HCT116 (cell line): ENCODE measurements around the gene FAM110D. TPM values are rescaled to one million over a fixed set of nuclear protein-coding genes. Genes with fewer than 3 reads are reported as not detected.
A peak's percentile ranks its signal among the peaks of the same experiment; 100 is the strongest.

ENCODE experiments used
- ATAC-seq: fragments of 200-7000 bp; cut with Tn5 transposase; 2 replicates; pipeline ENCODE4 v1.9.1; 2020; ENCODE audit warnings: mild to moderate bottlenecking, moderate library complexity
- BruUV-seq: library from RNA; stranded (reverse); fragments of 400-500 nt; replicated peaks from 2 replicates; lab custom pipeline; 2021; lab: Mats Ljungman, UMichigan
- CTCF ChIA-PET: fragments of 300-600 bp; sonication (Branson Sonifier 250); formaldehyde crosslinking; loops from one replicate; lab custom pipeline; 2021; ENCODE audit warnings: antibody characterized with exemption; lab: Charles Lee
- POLR2A ChIA-PET: fragments of 300-600, 350-600 bp; sonication (Branson Sonifier 250); formaldehyde crosslinking; loops from one replicate; lab custom pipeline; 2021; ENCODE audit warnings: antibody characterized with exemption; lab: Charles Lee
- RAD21 ChIA-PET, 2 experiments: fragments of 300-600 bp; sonication (Branson Sonifier 250); formaldehyde crosslinking; loops; one replicate each; lab custom pipeline; 2023; ENCODE audit warnings: low total read pairs in 2 of 2; ENCODE audit not compliant: uncharacterized antibody in 2 of 2, unreplicated experiment in 2 of 2, low non-redundant PET in 1 of 2; lab: Charles Lee
- DNase-seq: peaks from one replicate; pipeline ENCODE4 v3.0.0-alpha.2; 2010; ENCODE audit warnings: low read depth, low spot score
- H2AFZ ChIP-seq: fragments of 200-600 bp; shearing (Covaris generic), sonication (generic); 2 replicates; pipeline ENCODE4 v1.6.1; 2017; ENCODE audit warnings: low read depth, mixed run types, mixed read lengths, antibody characterized with exemption, low read length; ENCODE audit not compliant: poor library complexity, severe bottlenecking
- H3K27ac ChIP-seq: 2 replicates; pipeline ENCODE4 v1.5.1; 2012; ENCODE audit warnings: low read depth, low read length
- H3K27me3 ChIP-seq: fragments of 200-600 bp; sonication (generic); 2 replicates; pipeline ENCODE4 v1.6.1; 2016; ENCODE audit warnings: mixed run types, low read length, mixed read lengths; ENCODE audit not compliant: insufficient read depth
- H3K36me3 ChIP-seq, 2 experiments: fragments of 200-500 bp in 1 of 2; fragments of 200-600 bp in 1 of 2; sonication (Bioruptor generic) in 1 of 2; sonication (generic) in 1 of 2; 2 replicates each; pipeline versions ENCODE4 v1.5.1 to v1.6.1; 2014 to 2016; ENCODE audit warnings: low read length in 2 of 2, inconsistent platforms in 1 of 2, mixed read lengths in 1 of 2, mixed run types in 1 of 2; ENCODE audit not compliant: insufficient read depth in 2 of 2, control insufficient read depth in 1 of 2
- H3K4me1 ChIP-seq, 2 experiments: fragments of 200-600 bp in 1 of 2; sonication (generic) in 1 of 2; 2 replicates each; pipeline versions ENCODE4 v1.5.1 to v1.6.1; 2012 to 2017; ENCODE audit warnings: low read length in 2 of 2, inconsistent platforms in 1 of 2, mild to moderate bottlenecking in 1 of 2, mixed read lengths in 1 of 2, mixed run types in 1 of 2, moderate library complexity in 1 of 2; ENCODE audit not compliant: insufficient read depth in 2 of 2, control insufficient read depth in 1 of 2
- H3K4me2 ChIP-seq: fragments of 200-600 bp; sonication (generic); 2 replicates; pipeline ENCODE4 v1.6.1; 2017; ENCODE audit warnings: mixed run types, low read length, mixed read lengths
- H3K4me3 ChIP-seq, 2 experiments: fragments of 200-600 bp in 1 of 2; sonication (generic) in 1 of 2; replicated peaks in 1 of 2; 2 replicates each; pipeline ENCODE4 v1.5.1; 2011 to 2016; ENCODE audit warnings: low read length in 2 of 2, control low read depth in 1 of 2, low read depth in 1 of 2, mild to moderate bottlenecking in 1 of 2, mixed read lengths in 1 of 2, mixed run types in 1 of 2
- H3K79me2 ChIP-seq: fragments of 200-600 bp; sonication (generic); 2 replicates; pipeline ENCODE4 v1.6.1; 2017; ENCODE audit warnings: mild to moderate bottlenecking, mixed run types, low read length, moderate library complexity, mixed read lengths; ENCODE audit not compliant: insufficient read depth
- H3K9ac ChIP-seq: fragments of 200-600 bp; sonication (generic); 2 replicates; pipeline ENCODE4 v1.6.1; 2016; ENCODE audit warnings: low read length, mixed read lengths
- H3K9me2 ChIP-seq: fragments of 200-600 bp; sonication (generic), shearing (Covaris generic); 2 replicates; pipeline ENCODE4 v1.6.1; 2017; ENCODE audit warnings: mixed run types, mild to moderate bottlenecking, moderate library complexity; ENCODE audit not compliant: insufficient read depth
- H3K9me3 ChIP-seq, 2 experiments: fragments of 200-500 bp in 1 of 2; fragments of 200-600 bp in 1 of 2; sonication (Bioruptor generic) in 1 of 2; sonication (generic) in 1 of 2; 2 replicates each; pipeline ENCODE4 v1.6.1; 2014 to 2017; ENCODE audit warnings: low read length in 2 of 2, mixed read lengths in 2 of 2, inconsistent platforms in 1 of 2, low read depth in 1 of 2, mild to moderate bottlenecking in 1 of 2, mixed run types in 1 of 2, moderate library complexity in 1 of 2; ENCODE audit not compliant: control insufficient read depth in 1 of 2, insufficient read depth in 1 of 2
- H4K20me1 ChIP-seq: fragments of 200-600 bp; sonication (generic), shearing (Covaris generic); 2 replicates; pipeline ENCODE4 v1.6.1; 2017; ENCODE audit warnings: mixed run types, mild to moderate bottlenecking, moderate library complexity; ENCODE audit not compliant: insufficient read depth
- CBX3 ChIP-seq: IDR thresholded peaks from 2 replicates; pipeline ENCODE4 v1.6.1; 2012; ENCODE audit warnings: low read depth
- EGR1 ChIP-seq: IDR thresholded peaks from 2 replicates; pipeline ENCODE4 v1.6.1; 2012; ENCODE audit warnings: low read depth
- EZH2phosphoT487 ChIP-seq: fragments of 200-600 bp; IDR thresholded peaks from 2 replicates; pipeline ENCODE4 v1.6.1; 2018; ENCODE audit warnings: antibody characterized with exemption, borderline replicate concordance
- POLR2A ChIP-seq: IDR thresholded peaks from 2 replicates; pipeline ENCODE4 v1.7.0; 2011; ENCODE audit warnings: borderline replicate concordance; ENCODE audit not compliant: insufficient read depth, insufficient read length; ENCODE audit errors: extremely low read depth
- POLR2AphosphoS5 ChIP-seq: IDR thresholded peaks from 2 replicates; pipeline ENCODE4 v1.6.1; 2011; ENCODE audit warnings: mild to moderate bottlenecking, low read depth, low read length, moderate library complexity
- RAD21 ChIP-seq: IDR thresholded peaks from 2 replicates; pipeline ENCODE4 v1.6.1; 2012; ENCODE audit warnings: low read depth, mild to moderate bottlenecking
- TCF7L2 ChIP-seq: IDR thresholded peaks from 2 replicates; pipeline ENCODE4 v1.7.0; 2011; ENCODE audit warnings: borderline replicate concordance, inconsistent platforms; ENCODE audit not compliant: insufficient read depth, insufficient read length; ENCODE audit errors: extremely low read depth
- intact Hi-C: fragments of 100-400 bp; cut with micrococcal nuclease; formaldehyde crosslinking; loops from 2 replicates; pipeline ENCODE4 v1.10.0; 2022
- total RNA-seq: library from RNA; stranded (reverse); gene quantifications from one replicate; pipeline ENCODE4 v1.2.1, GENCODE V29; 2021; ENCODE audit not compliant: unreplicated experiment

Gene FAM110D
- total RNA-seq, 1 experiment from 2014 or later: 0.34 TPM

DNA sequence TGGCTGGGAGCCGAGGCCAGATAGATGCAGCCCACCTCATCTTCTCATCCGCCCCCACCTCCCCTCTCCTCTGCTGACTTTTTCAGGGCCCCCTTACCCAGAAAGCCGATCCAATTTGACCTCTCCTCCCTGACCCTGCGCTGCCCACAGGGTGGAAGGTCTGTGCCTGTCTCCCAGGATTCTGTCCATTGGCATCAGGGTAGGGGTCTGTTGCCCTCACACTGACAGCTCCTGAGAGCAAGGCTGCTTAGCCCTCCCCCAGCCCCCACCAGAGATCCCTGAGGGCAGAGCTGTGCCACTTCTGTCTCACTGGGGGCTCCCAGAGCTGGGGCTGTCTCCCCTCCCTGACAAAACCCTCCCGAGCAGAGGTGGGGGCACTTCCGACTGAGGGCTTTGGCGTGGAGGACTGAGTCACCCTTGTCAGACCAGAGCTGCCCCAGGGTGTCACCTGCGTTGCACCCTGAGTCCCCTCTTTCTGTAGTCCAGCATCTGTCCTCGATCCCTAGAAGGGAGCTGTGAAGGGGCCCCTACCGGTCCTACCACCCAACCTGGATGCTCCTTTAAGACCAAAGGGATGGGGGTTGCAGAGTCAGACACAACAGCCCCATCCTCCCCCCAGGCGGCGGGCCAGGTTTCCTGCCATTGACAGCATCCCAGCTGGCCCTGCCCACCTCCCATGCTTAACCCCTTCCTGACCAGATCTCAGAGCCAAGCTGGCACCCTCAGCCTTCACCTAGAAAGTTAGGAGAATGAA is 2.4 kb upstream of the FAM110D start:
- Histone ChIP-seq H3K9me2 (no peaks in the 10 kb centered on the region), H3K79me2 (no peaks in the 10 kb centered on the region), H3K36me3 (no peaks in the 10 kb centered on the region), H4K20me1 (no peaks in the 10 kb centered on the region), H3K27ac (peak overlapping the region; percentile 30; the same call in 1 of the 2 replicates), H2AFZ (peak overlapping the region; percentile 56), H3K27me3 (no peaks in the 10 kb centered on the region), H3K4me3 (peak overlapping the region in 1 of 2 experiments; percentile 33; a peak in 2 of 4 replicates), H3K4me1 (peaks cover 12 to 34% of the 10 kb centered on the region in 2 experiments), H3K4me2 (peak overlapping the region; percentile 64), H3K9me3 (no peaks in the 10 kb centered on the region), H3K9ac (no peak overlapping the region)
- DNase-seq (no peak), ATAC-seq (peak; percentile 71)
- ChIA-PET CTCF (interaction anchor here (1.0 to 2.9 kb wide), 7 partner anchors 9 to 129 kb away, joined by 3 to 21 read pairs (median 3); partner anchors contain the start of genes CNKSR1 and ZNF593), POLR2A (interaction anchor here (1.2 to 1.6 kb wide), 2 partner anchors 11 to 13 kb away, joined by 5 to 6 read pairs; partner anchors contain the start of gene ZNF593), RAD21 (no interaction called here)
- intact Hi-C loops: no loop called here
- TF ChIP-seq POLR2AphosphoS5 (no peak), RAD21 (no peak), TCF7L2 (peak; percentile 47), POLR2A (no peak)
- BruUV-seq: no TSS peak

DNA sequence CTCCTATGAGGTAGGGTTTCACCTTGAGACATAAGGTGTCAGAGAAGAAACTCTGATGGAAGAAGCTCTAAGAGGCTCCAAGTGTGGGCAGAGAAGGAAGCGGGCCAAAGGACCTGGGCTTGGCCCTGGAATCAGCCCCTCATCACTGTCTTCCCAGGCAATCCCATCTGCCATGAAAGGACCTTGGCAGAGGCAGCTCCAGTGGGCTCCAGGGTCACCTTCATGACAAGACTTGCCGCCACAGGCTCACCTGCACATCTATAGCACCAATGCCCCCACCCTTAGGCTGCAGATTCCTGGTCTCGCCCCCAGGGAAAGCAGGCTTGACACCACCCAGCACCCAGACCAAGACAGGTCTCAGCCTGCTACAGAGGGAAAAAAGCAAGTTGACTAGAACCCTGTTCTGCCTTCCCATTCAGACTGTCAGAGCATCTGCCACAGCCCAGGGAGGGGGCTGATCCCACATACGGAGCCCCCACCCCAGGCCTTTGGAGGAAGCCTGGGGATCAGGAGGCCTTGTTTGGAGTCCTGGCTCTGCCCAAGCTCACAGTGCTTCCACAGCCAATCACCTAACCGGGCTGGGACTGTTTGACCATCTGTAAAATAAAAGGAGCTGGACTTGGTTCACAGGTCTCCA is 490 bp upstream of the FAM110D start:
- no peaks in the 10 kb centered on the region for H3K27me3 ChIP-seq
- no peak for DNase-seq
- H3K4me2 ChIP-seq: peak overlapping the region; percentile 50
- peak overlapping the region; percentile 13 to 33; a peak in 2 of 4 replicates for H3K4me3 ChIP-seq
- CTCF ChIA-PET: interaction anchor here (1.0 to 2.5 kb wide), 2 partner anchors 11 to 13 kb away, joined by 3 to 15 read pairs; partner anchors contain the start of gene ZNF593
- H3K4me1 ChIP-seq: peaks cover 15 to 45% of the 10 kb centered on the region in 2 experiments
- BruUV-seq: no TSS peak
- ATAC-seq: no peak
- no peak overlapping the region for H3K27ac ChIP-seq
- no peak overlapping the region for H3K9ac ChIP-seq
- no peaks in the 10 kb centered on the region for H3K79me2 ChIP-seq
- H4K20me1 ChIP-seq: no peaks in the 10 kb centered on the region
- H3K9me3 ChIP-seq: no peaks in the 10 kb centered on the region
- no peaks in the 10 kb centered on the region for H3K9me2 ChIP-seq
- intact Hi-C loops: no loop called here
- no peaks in the 10 kb centered on the region for H3K36me3 ChIP-seq
- no peak for TF ChIP-seq CBX3
- TF ChIP-seq EZH2phosphoT487: no peak
- no peak for TF ChIP-seq EGR1
- H2AFZ ChIP-seq: no peak overlapping the region
- POLR2A ChIA-PET: no interaction called here
- RAD21 ChIA-PET: no interaction called here
